Natural killer cell (primary cell): ENCODE measurements around the gene GSAP. TPM values are rescaled to one million over a fixed set of nuclear protein-coding genes. Genes with fewer than 3 reads are reported as not detected.
A peak's percentile ranks its signal among the peaks of the same experiment; 100 is the strongest.

Source experiments
- ATAC-seq, 3 donors: fragments of 150-1000 bp in 2 of 3; fragments of 200-7000 bp in 1 of 3; cut with Tn5 transposase; 1 replicate in 1 of 3; 2 replicates in 2 of 3; pipeline ENCODE4 v1.10.0; 2021; ENCODE audit warnings: mild to moderate bottlenecking in 2 of 3, moderate library complexity in 2 of 3
- DNase-seq, 2 donors: peaks; one replicate each; pipeline versions ENCODE4 v3.0.0 to v3.0.0-alpha.2; 2013 to 2021; ENCODE audit warnings: mixed read lengths in 1 of 2
- H3K27ac ChIP-seq: one replicate; pipeline ENCODE4 v1.5.1; 2013; ENCODE audit warnings: mild to moderate bottlenecking, low read length
- H3K27me3 ChIP-seq: one replicate; pipeline ENCODE4 v1.6.1; 2013; ENCODE audit warnings: low read length; ENCODE audit not compliant: control insufficient read depth, insufficient read depth
- H3K36me3 ChIP-seq: one replicate; pipeline ENCODE4 v1.6.1; 2013; ENCODE audit warnings: low read length; ENCODE audit not compliant: control insufficient read depth, insufficient read depth
- H3K4me1 ChIP-seq: one replicate; pipeline ENCODE4 v1.6.1; 2013; ENCODE audit warnings: low read length; ENCODE audit not compliant: control insufficient read depth, insufficient read depth
- H3K4me3 ChIP-seq: one replicate; pipeline ENCODE4 v1.5.1; 2013; ENCODE audit warnings: low read length
- H3K9me3 ChIP-seq: one replicate; pipeline ENCODE4 v1.6.1; 2013; ENCODE audit warnings: low read length; ENCODE audit not compliant: control insufficient read depth, insufficient read depth
- H3K27ac Mint-ChIP-seq, 2 donors: one replicate each; pipeline ENCODE4 v1.8.0; 2022; ENCODE audit warnings: mild to moderate bottlenecking in 2 of 2, mixed read lengths in 2 of 2, moderate library complexity in 1 of 2
- H3K27me3 Mint-ChIP-seq, 2 donors: one replicate each; pipeline ENCODE4 v1.8.0; 2022; ENCODE audit warnings: low read depth in 2 of 2, mixed read lengths in 2 of 2
- H3K36me3 Mint-ChIP-seq: one replicate; pipeline ENCODE4 v1.8.0; 2022; ENCODE audit warnings: mixed read lengths
- H3K4me1 Mint-ChIP-seq, 2 donors: one replicate each; pipeline ENCODE4 v1.8.0; 2022; ENCODE audit warnings: mixed read lengths in 2 of 2
- H3K4me3 Mint-ChIP-seq: one replicate; pipeline ENCODE4 v1.8.0; 2022; ENCODE audit warnings: mild to moderate bottlenecking, moderate library complexity, mixed read lengths
- H3K9me3 Mint-ChIP-seq, 2 donors: one replicate each; pipeline ENCODE4 v1.8.0; 2022; ENCODE audit warnings: mixed read lengths in 2 of 2
- CTCF ChIP-seq: fragments of 200-600 bp; IDR thresholded peaks from one replicate; pipeline ENCODE4 v1.8.0; 2022; ENCODE audit warnings: antibody characterized with exemption
- WGBS: methylation state at CpG from one replicate; pipeline ENCODE4 v1.1.7; 2013; ENCODE audit warnings: missing lambda C conversion rate; ENCODE audit not compliant: insufficient coverage; 5-methylcytosine and 5-hydroxymethylcytosine counted together
- intact Hi-C: fragments of 100-400 bp; cut with micrococcal nuclease; formaldehyde crosslinking; loops from one replicate; pipeline ENCODE4 v1.14.2; 2022
- total RNA-seq, 4 donors: library from RNA; stranded (reverse); fragments of 120-200 nt in 1 of 4; gene quantifications; one replicate each; pipeline versions ENCODE4 v1.2.3 to v1.2.4, GENCODE V29; 2013 to 2022

Gene GSAP
- total RNA-seq, 3 donors from 2014 or later (not counting 1 experiment from before 2014, with no cell fraction given): 202 to 302 (median 301) TPM

GRCh38 chr7:77461842-77462241, 45.7 kb upstream of the GSAP start:
- intact Hi-C loops: no loop called here
- ATAC-seq (no peak), DNase-seq (no peak)
- no peak for TF ChIP-seq CTCF
- WGBS: 98% methylated on average over 6 of the region's 6 CpGs
- Mint-ChIP-seq H3K27ac (no peak overlapping the region), H3K9me3 (no peaks in the 10 kb centered on the region), H3K36me3 (no peaks in the 10 kb centered on the region), H3K27me3 (no peaks in the 10 kb centered on the region), H3K4me1 (peaks cover 14 to 19% of the 10 kb centered on the region in 2 donors), H3K4me3 (no peak overlapping the region)
- no peaks in the 10 kb centered on the region for H3K9me3 ChIP-seq
- H3K27me3 ChIP-seq: no peaks in the 10 kb centered on the region
- H3K4me1 ChIP-seq: no peaks in the 10 kb centered on the region
- H3K4me3 ChIP-seq: no peak overlapping the region
- H3K27ac ChIP-seq: no peak overlapping the region
- no peaks in the 10 kb centered on the region for H3K36me3 ChIP-seq

GRCh38 chr7:77461246-77461645, 45.1 kb upstream of the GSAP start:
- no peak for DNase-seq
- TF ChIP-seq CTCF: no peak
- H3K4me3 ChIP-seq: no peak overlapping the region
- no peak for ATAC-seq
- no peak overlapping the region for H3K27ac ChIP-seq
- H3K4me3 Mint-ChIP-seq: no peak overlapping the region
- H3K27ac Mint-ChIP-seq: no peak overlapping the region
- no peaks in the 10 kb centered on the region for H3K27me3 ChIP-seq
- intact Hi-C loops: no loop called here
- no peaks in the 10 kb centered on the region for H3K4me1 ChIP-seq
- no peaks in the 10 kb centered on the region for H3K9me3 Mint-ChIP-seq
- WGBS: 94% methylated on average over 3 of the region's 3 CpGs
- no peaks in the 10 kb centered on the region for H3K9me3 ChIP-seq
- H3K27me3 Mint-ChIP-seq: no peaks in the 10 kb centered on the region
- H3K36me3 Mint-ChIP-seq: no peaks in the 10 kb centered on the region
- H3K4me1 Mint-ChIP-seq: peaks cover 14 to 19% of the 10 kb centered on the region in 2 donors
- H3K36me3 ChIP-seq: no peaks in the 10 kb centered on the region

- Histone ChIP-seq H3K27ac (no peak overlapping the region), H3K9me3 (no peaks in the 10 kb centered on the region), H3K4me3 (no peak overlapping the region), H3K4me1 (no peaks in the 10 kb centered on the region), H3K27me3 (no peaks in the 10 kb centered on the region), H3K36me3 (no peaks in the 10 kb centered on the region)
- 24% methylated on average over 3 of the region's 3 CpGs for WGBS
- ATAC-seq (peak in 1 of 3 donors; percentile 55), DNase-seq (peak in 1 of 2 donors; percentile 35)
- H3K4me1 Mint-ChIP-seq: peaks cover 14 to 19% of the 10 kb centered on the region in 2 donors
- no peak overlapping the region for H3K4me3 Mint-ChIP-seq
- no peaks in the 10 kb centered on the region for H3K36me3 Mint-ChIP-seq
- TF ChIP-seq CTCF: no peak
- intact Hi-C loops: no loop called here
- no peaks in the 10 kb centered on the region for H3K27me3 Mint-ChIP-seq
- H3K9me3 Mint-ChIP-seq: no peaks in the 10 kb centered on the region
- no peak overlapping the region for H3K27ac Mint-ChIP-seq
Measured at GRCh38 chr7:77460057-77460486, 43.9 kb upstream of the GSAP start.

- Mint-ChIP-seq H3K27ac (no peak overlapping the region), H3K4me1 (peaks cover 14 to 15% of the 10 kb centered on the region in 2 donors), H3K4me3 (no peak overlapping the region), H3K9me3 (no peaks in the 10 kb centered on the region), H3K36me3 (no peaks in the 10 kb centered on the region), H3K27me3 (no peaks in the 10 kb centered on the region)
- ATAC-seq (no peak), DNase-seq (no peak)
- whole genome bisulfite sequencing: 86% methylated on average over 2 of the region's 2 CpGs
- no peaks in the 10 kb centered on the region for H3K4me1 ChIP-seq
- H3K4me3 ChIP-seq: no peak overlapping the region
- intact Hi-C loops: no loop called here
- no peaks in the 10 kb centered on the region for H3K27me3 ChIP-seq
- H3K27ac ChIP-seq: no peak overlapping the region
- no peak for TF ChIP-seq CTCF
- H3K9me3 ChIP-seq: no peaks in the 10 kb centered on the region
- no peaks in the 10 kb centered on the region for H3K36me3 ChIP-seq
Measured at GRCh38 chr7:77459311-77459726, 43.2 kb upstream of the GSAP start.
